Stimulated activated CD4-positive, alpha-beta T cell treated with anti-CD3 and anti-CD28 coated beads, Interleukin-4, amount 100 ng/mL, for 24 hours (primary cell): ENCODE data around the gene C1orf226.
"Not testable (repeated sequence)": the region's sequence is repeated elsewhere in the genome, so short reads cannot be mapped to it uniquely, and the experiment has no call there.

ENCODE experiments used
- DNase-seq: peaks from one replicate; pipeline ENCODE4 v3.0.0-alpha.2; 2020

Gene C1orf226

GRCh38 chr1:162416909-162417308 lies 35.4 kb downstream of the C1orf226 start:
- no peak for DNase-seq

- no peak for DNase-seq
These were observed 36.1 kb downstream of the C1orf226 start for GRCh38 chr1:162417650-162418049.

GRCh38 chr1:162418584-162418983 lies 37.1 kb downstream of the C1orf226 start:
- not testable (repeated sequence) for DNase-seq

GRCh38 chr1:162419450-162419931 lies 38.0 kb downstream of the C1orf226 start:
- DNase-seq = not testable (repeated sequence)

GRCh38 chr1:162420120-162420519 lies 38.6 kb downstream of the C1orf226 start:
- DNase-seq = no peak

- DNase-seq = no peak
These were observed 40.0 kb downstream of the C1orf226 start for GRCh38 chr1:162421258-162422164.

- no peak for DNase-seq
These were observed 41.3 kb downstream of the C1orf226 start for GRCh38 chr1:162422662-162423375.

- no peak for DNase-seq
These were observed 49.1 kb downstream of the C1orf226 start for GRCh38 chr1:162430583-162430982.

GRCh38 chr1:162432977-162433713 lies 51.6 kb downstream of the C1orf226 start:
- DNase-seq = not testable (repeated sequence)
